Common myeloid progenitor, CD34-positive (primary cell): ENCODE data around the gene SLC23A1.
"Not testable (repeated sequence)": the region's sequence is repeated elsewhere in the genome, so short reads cannot be mapped to it uniquely, and the experiment has no call there.

ENCODE experiments used
- CTCF ChIA-PET: fragments of 350-600 bp; sonication (Branson Sonifier 250); formaldehyde crosslinking; loops from one replicate; lab custom pipeline; 2021; ENCODE audit warnings: antibody characterized with exemption; lab: Charles Lee
- POLR2A ChIA-PET: fragments of 350-600 bp; sonication (Branson Sonifier 250); formaldehyde crosslinking; loops from one replicate; lab custom pipeline; 2021; ENCODE audit warnings: antibody characterized with exemption; lab: Charles Lee
- DNase-seq, 3 donors: peaks; one replicate each; pipeline versions ENCODE4 v3.0.0 to v3.0.0-alpha.2; 2013
- H3K27ac ChIP-seq, 2 experiments: 1 replicate in 1 of 2; 2 replicates in 1 of 2; pipeline ENCODE4 v1.7.0; 2013; ENCODE audit warnings: inconsistent platforms in 2 of 2, low read length in 2 of 2, mild to moderate bottlenecking in 2 of 2, low read depth in 1 of 2, moderate library complexity in 1 of 2; ENCODE audit not compliant: severe bottlenecking in 2 of 2, insufficient read depth in 1 of 2, poor library complexity in 1 of 2
- H3K27me3 ChIP-seq, 5 experiments: replicated peaks in 2 of 5; 1 replicate in 3 of 5; 2 replicates in 2 of 5; pipeline versions ENCODE4 v1.6.1 to v1.7.0; 2013; ENCODE audit warnings: low read length in 4 of 5, mild to moderate bottlenecking in 2 of 5, moderate library complexity in 2 of 5, inconsistent platforms in 1 of 5; ENCODE audit not compliant: insufficient read depth in 5 of 5, control insufficient read depth in 4 of 5
- H3K36me3 ChIP-seq, 4 experiments: 1 replicate in 2 of 4; 2 replicates in 2 of 4; pipeline versions ENCODE4 v1.6.1 to v1.7.0; 2013; ENCODE audit warnings: low read length in 3 of 4, control low read depth in 1 of 4, mild to moderate bottlenecking in 1 of 4; ENCODE audit not compliant: control insufficient read depth in 4 of 4, insufficient read depth in 4 of 4
- H3K4me1 ChIP-seq, 4 experiments: 1 replicate in 3 of 4; 2 replicates in 1 of 4; pipeline versions ENCODE4 v1.6.1 to v1.7.1; 2013; ENCODE audit warnings: low read length in 3 of 4, mild to moderate bottlenecking in 3 of 4, control low read depth in 1 of 4, inconsistent platforms in 1 of 4, moderate library complexity in 1 of 4; ENCODE audit not compliant: control insufficient read depth in 4 of 4, insufficient read depth in 4 of 4; ENCODE audit errors: control extremely low read depth in 1 of 4
- H3K4me3 ChIP-seq, 7 experiments: 1 replicate in 4 of 7; 2 replicates in 3 of 7; pipeline versions ENCODE4 v1.5.1 to v1.7.0; 2013; ENCODE audit warnings: mild to moderate bottlenecking in 7 of 7, low read length in 6 of 7, moderate library complexity in 6 of 7, inconsistent platforms in 2 of 7, low read depth in 2 of 7, control low read depth in 1 of 7; ENCODE audit not compliant: insufficient read depth in 4 of 7, control insufficient read depth in 1 of 7; ENCODE audit errors: extremely low read depth in 1 of 7
- H3K9me3 ChIP-seq, 5 experiments: 1 replicate in 4 of 5; 2 replicates in 1 of 5; pipeline versions ENCODE4 v1.6.1 to v1.7.1; 2013; ENCODE audit warnings: low read length in 4 of 5, mild to moderate bottlenecking in 2 of 5, inconsistent platforms in 1 of 5, low read depth in 1 of 5, moderate library complexity in 1 of 5; ENCODE audit not compliant: control insufficient read depth in 4 of 5, insufficient read depth in 2 of 5; ENCODE audit errors: control extremely low read depth in 1 of 5
- WGBS: methylation state at CpG from one replicate; pipeline ENCODE4 v1.1.5; 2013; ENCODE audit not compliant: insufficient coverage; 5-methylcytosine and 5-hydroxymethylcytosine counted together

SLC23A1 gene

GRCh38 chr5:139414581-139415130 lies 31.6 kb upstream of the SLC23A1 start:
- Histone ChIP-seq H3K9me3 (no peaks in the 10 kb centered on the region), H3K36me3 (peaks cover 2 to 20% (median 11%) of the 10 kb centered on the region in 4 experiments), H3K27ac (no peak overlapping the region), H3K27me3 (no peaks in the 10 kb centered on the region), H3K4me3 (peak overlapping the region in 1 of 7 experiments; percentile 10), H3K4me1 (peaks cover 4 to 46% (median 34%) of the 10 kb centered on the region in 4 experiments)
- CTCF ChIA-PET = interaction anchor here (0.7 to 17.0 kb wide), 4 partner anchors 8 to 99 kb away, joined by 3 to 359 read pairs (median 4); partner anchors contain the start of gene SPATA24
- 88% methylated on average over 7 of the region's 9 CpGs for WGBS
- DNase-seq = no peak
- POLR2A ChIA-PET = no interaction called here

GRCh38 chr5:139413963-139414362 lies 30.9 kb upstream of the SLC23A1 start:
- Histone ChIP-seq H3K27me3 (no peaks in the 10 kb centered on the region), H3K36me3 (peaks cover 0 to 14% (median 8%) of the 10 kb centered on the region in 4 experiments), H3K4me3 (no peak overlapping the region), H3K9me3 (no peaks in the 10 kb centered on the region), H3K27ac (no peak overlapping the region), H3K4me1 (peaks cover 4 to 40% (median 28%) of the 10 kb centered on the region in 4 experiments)
- no peak for DNase-seq
- ChIA-PET POLR2A (no interaction called here), CTCF (interaction anchor here (0.7 to 17.0 kb wide), 6 partner anchors 9 to 100 kb away, joined by 3 to 359 read pairs (median 3); partner anchors contain the start of gene SPATA24)
- WGBS = 98% methylated on average over 5 of the region's 6 CpGs

GRCh38 chr5:139413153-139413552 lies 30.1 kb upstream of the SLC23A1 start:
- Histone ChIP-seq H3K27ac (no peak overlapping the region), H3K4me3 (no peak overlapping the region), H3K4me1 (peaks cover 4 to 35% (median 25%) of the 10 kb centered on the region in 4 experiments), H3K27me3 (no peaks in the 10 kb centered on the region), H3K36me3 (peaks cover 0 to 10% (median 5%) of the 10 kb centered on the region in 4 experiments), H3K9me3 (no peaks in the 10 kb centered on the region)
- 100% methylated on average over 1 of the region's 6 CpGs for WGBS
- DNase-seq = no peak
- POLR2A ChIA-PET = no interaction called here
- CTCF ChIA-PET = interaction anchor here (1.1 to 17.0 kb wide), 4 partner anchors 6 to 101 kb away, joined by 3 to 359 read pairs (median 28); no protein-coding TSS in a partner anchor

GRCh38 chr5:139410993-139411828 lies 28.1 kb upstream of the SLC23A1 start:
- no peaks in the 10 kb centered on the region for H3K9me3 ChIP-seq
- H3K27ac ChIP-seq = no peak overlapping the region
- DNase-seq = no peak
- peaks cover 3 to 28% (median 13%) of the 10 kb centered on the region in 4 experiments for H3K4me1 ChIP-seq
- CTCF ChIA-PET = interaction anchor here (1.1 to 17.0 kb wide), 6 partner anchors 8 to 221 kb away, joined by 3 to 359 read pairs (median 18); no protein-coding TSS in a partner anchor
- POLR2A ChIA-PET = no interaction called here
- peaks cover 0 to 10% (median 2%) of the 10 kb centered on the region in 4 experiments for H3K36me3 ChIP-seq
- H3K27me3 ChIP-seq = no peaks in the 10 kb centered on the region
- H3K4me3 ChIP-seq = no peak overlapping the region
- 98% methylated on average over 10 of the region's 17 CpGs for WGBS

- CTCF ChIA-PET = interaction anchor here (1.1 to 17.0 kb wide), 6 partner anchors 8 to 222 kb away, joined by 3 to 359 read pairs (median 18); no protein-coding TSS in a partner anchor
- WGBS = 100% methylated on average over 1 of the region's 6 CpGs
- POLR2A ChIA-PET = no interaction called here
Measured at GRCh38 chr5:139410121-139410992, 27.3 kb upstream of the SLC23A1 start.

GRCh38 chr5:139409116-139409515 lies 26.0 kb upstream of the SLC23A1 start:
- CTCF ChIA-PET = interaction anchor here (3.3 to 6.8 kb wide), 2 partner anchors 10 to 14 kb away, joined by 23 to 53 read pairs; no protein-coding TSS in a partner anchor

More at GRCh38 chr5:139410121-139410992, 27.3 kb upstream of the SLC23A1 start:
- no peak overlapping the region for H3K4me3 ChIP-seq
- no peaks in the 10 kb centered on the region for H3K9me3 ChIP-seq
- peaks cover 3 to 20% (median 9%) of the 10 kb centered on the region in 4 experiments for H3K4me1 ChIP-seq
- H3K36me3 ChIP-seq = peaks cover 0 to 10% (median 2%) of the 10 kb centered on the region in 4 experiments
- H3K27me3 ChIP-seq = no peaks in the 10 kb centered on the region
- DNase-seq = no peak
- no peak overlapping the region for H3K27ac ChIP-seq

More at GRCh38 chr5:139409116-139409515, 26.0 kb upstream of the SLC23A1 start:
- POLR2A ChIA-PET, H3K4me3 ChIP-seq, H3K27ac ChIP-seq, H3K36me3 ChIP-seq, DNase-seq, H3K27me3 ChIP-seq, H3K9me3 ChIP-seq: not testable (repeated sequence)
- WGBS = 100% methylated on average over 1 of the region's 5 CpGs
- peaks cover 5 to 16% (median 11%) of the 10 kb centered on the region in 4 experiments for H3K4me1 ChIP-seq
